IMR-90 (cell line): ENCODE measurements around the gene RIC8B. TPM values are rescaled to one million over a fixed set of nuclear protein-coding genes. Genes with fewer than 3 reads are reported as not detected.

Experiments used
- ATAC-seq: fragments of 200-7000 bp; cut with Tn5 transposase; 2 replicates; pipeline ENCODE4 v1.9.1; 2020; ENCODE audit warnings: low read depth, mild to moderate bottlenecking, moderate library complexity
- BruUV-seq: library from RNA; stranded (reverse); fragments of 400-500 nt; replicated peaks from 2 replicates; lab custom pipeline; 2021; lab: Mats Ljungman, UMichigan
- CTCF ChIA-PET: fragments of 300-600 bp; formaldehyde crosslinking; extraction: SDS; loops from one replicate; lab custom pipeline; 2021; ENCODE audit warnings: antibody characterized with exemption; lab: Yijun Ruan, JAX
- POLR2A ChIA-PET: fragments of 300-600 bp; sonication (Branson Sonifier 250); formaldehyde crosslinking; loops from one replicate; lab custom pipeline; 2022; ENCODE audit warnings: antibody characterized with exemption; ENCODE audit not compliant: unreplicated experiment; lab: Charles Lee
- DNase-seq: peaks from one replicate; pipeline ENCODE4 v3.0.0; 2013
- H2AFZ ChIP-seq: replicated peaks from 2 replicates; pipeline ENCODE3; 2013; ENCODE audit warnings: low read length, mild to moderate bottlenecking; ENCODE audit not compliant: poor library complexity
- H2AK5ac ChIP-seq: 2 replicates; pipeline ENCODE4 v1.6.1; 2013; ENCODE audit warnings: low read depth, low read length, inconsistent platforms
- H2AK9ac ChIP-seq: replicated peaks from 2 replicates; pipeline ENCODE3; 2013; ENCODE audit warnings: mild to moderate bottlenecking, low read depth, low read length, moderate library complexity; ENCODE audit not compliant: poor library complexity
- H2BK120ac ChIP-seq: 2 replicates; pipeline ENCODE4 v1.6.1; 2013; ENCODE audit warnings: low read depth, low read length, inconsistent platforms
- H2BK15ac ChIP-seq: 3 replicates; pipeline ENCODE4 v1.6.1; 2013; ENCODE audit warnings: low read depth, low read length, inconsistent platforms
- H2BK20ac ChIP-seq: 2 replicates; pipeline ENCODE4 v1.6.1; 2013; ENCODE audit warnings: low read depth, mild to moderate bottlenecking, inconsistent platforms, low read length, moderate library complexity
- H2BK5ac ChIP-seq: 2 replicates; pipeline ENCODE4 v1.6.1; 2013; ENCODE audit warnings: mild to moderate bottlenecking, low read depth, low read length, inconsistent platforms; ENCODE audit not compliant: poor library complexity, severe bottlenecking
- H3K14ac ChIP-seq: replicated peaks from 2 replicates; pipeline ENCODE4 v1.6.1; 2013; ENCODE audit warnings: low read depth, low read length, inconsistent platforms
- H3K18ac ChIP-seq: 2 replicates; pipeline ENCODE4 v1.6.1; 2013; ENCODE audit warnings: low read depth, low read length, control low read depth
- H3K23ac ChIP-seq: 2 replicates; pipeline ENCODE4 v1.6.1; 2013; ENCODE audit warnings: low read depth, low read length, inconsistent platforms
- H3K27ac ChIP-seq: 2 replicates; pipeline ENCODE4 v1.5.1; 2013; ENCODE audit warnings: mild to moderate bottlenecking, control low read depth, low read length; ENCODE audit not compliant: insufficient read depth
- H3K27me3 ChIP-seq: 2 replicates; pipeline ENCODE4 v1.6.1; 2013; ENCODE audit warnings: low read length; ENCODE audit not compliant: control insufficient read depth, insufficient read depth
- H3K36me3 ChIP-seq: 2 replicates; pipeline ENCODE4 v1.6.1; 2013; ENCODE audit warnings: low read length, mixed read lengths; ENCODE audit not compliant: control insufficient read depth, insufficient read depth
- H3K4ac ChIP-seq: 2 replicates; pipeline ENCODE4 v1.6.1; 2013; ENCODE audit warnings: low read depth, low read length, inconsistent platforms
- H3K4me1 ChIP-seq: 2 replicates; pipeline ENCODE4 v1.6.1; 2013; ENCODE audit warnings: low read length, mixed read lengths; ENCODE audit not compliant: control insufficient read depth, insufficient read depth
- H3K4me2 ChIP-seq: 2 replicates; pipeline ENCODE4 v1.6.1; 2013; ENCODE audit warnings: low read depth, mild to moderate bottlenecking, control low read depth, low read length, moderate library complexity
- H3K4me3 ChIP-seq: 2 replicates; pipeline ENCODE4 v1.5.1; 2013; ENCODE audit warnings: low read depth, mild to moderate bottlenecking, control low read depth, low read length, moderate library complexity; ENCODE audit not compliant: insufficient read depth
- H3K56ac ChIP-seq: 2 replicates; pipeline ENCODE4 v1.6.1; 2013; ENCODE audit warnings: low read length, inconsistent platforms; ENCODE audit not compliant: insufficient read depth; ENCODE audit errors: extremely low read depth
- H3K79me1 ChIP-seq, 2 experiments: 2 replicates each; pipeline ENCODE4 v1.6.1; 2013; ENCODE audit warnings: low read length in 2 of 2, inconsistent platforms in 1 of 2, low read depth in 1 of 2
- H3K9ac ChIP-seq: 2 replicates; pipeline ENCODE4 v1.6.1; 2013; ENCODE audit warnings: low read depth, low read length, control low read depth
- H3K9me1 ChIP-seq: 2 replicates; pipeline ENCODE4 v1.6.1; 2013; ENCODE audit warnings: low read length, inconsistent platforms; ENCODE audit not compliant: insufficient read depth
- H3K9me3 ChIP-seq: 2 replicates; pipeline ENCODE4 v1.6.1; 2013; ENCODE audit warnings: low read length; ENCODE audit not compliant: control insufficient read depth, insufficient read depth
- H4K20me1 ChIP-seq: 2 replicates; pipeline ENCODE4 v1.6.1; 2013; ENCODE audit warnings: low read length, inconsistent platforms; ENCODE audit not compliant: insufficient read depth
- H4K5ac ChIP-seq: 2 replicates; pipeline ENCODE4 v1.6.1; 2013; ENCODE audit warnings: mild to moderate bottlenecking, low read depth, low read length, control low read depth
- H4K8ac ChIP-seq, 2 experiments: 2 replicates each; pipeline ENCODE4 v1.6.1; 2013; ENCODE audit warnings: low read depth in 2 of 2, low read length in 2 of 2, control low read depth in 1 of 2, inconsistent platforms in 1 of 2
- H4K91ac ChIP-seq: 2 replicates; pipeline ENCODE4 v1.6.1; 2013; ENCODE audit warnings: low read depth, low read length, inconsistent platforms; ENCODE audit not compliant: insufficient read depth
- MAFK ChIP-seq: IDR thresholded peaks from 2 replicates; pipeline ENCODE4 v1.6.1; 2012; ENCODE audit warnings: low read depth, low read length, improper control_type of control experiment
- MXI1 ChIP-seq: IDR thresholded peaks from 2 replicates; pipeline ENCODE4 v1.6.1; 2012; ENCODE audit warnings: low read depth, mild to moderate bottlenecking, low read length, moderate library complexity, borderline replicate concordance
- POLR2A ChIP-seq: IDR thresholded peaks from 2 replicates; pipeline ENCODE4 v1.6.1; 2012; ENCODE audit warnings: mild to moderate bottlenecking, low read depth, low read length
- RFX5 ChIP-seq: IDR thresholded peaks from 2 replicates; pipeline ENCODE4 v1.8.0; 2012; ENCODE audit warnings: low read depth, mild to moderate bottlenecking, low read length, moderate library complexity
- WGBS, 2 experiments: methylation state at CpG; one replicate each; pipeline versions ENCODE4 v1.1.5 to v1.1.7; 2013; ENCODE audit warnings: missing lambda C conversion rate in 2 of 2; ENCODE audit not compliant: insufficient read length in 1 of 2; ENCODE audit errors: extremely low coverage in 2 of 2; 5-methylcytosine and 5-hydroxymethylcytosine counted together
- dilution Hi-C: fragments of 300-500 bp; cut with HindIII; formaldehyde crosslinking; loops from one replicate; pipeline ENCODE4 v1.14.3; 2018; ENCODE audit warnings: low sequenced_read_pairs; ENCODE audit not compliant: unreplicated experiment
- in situ Hi-C: fragments of 300-500 bp; cut with MboI; formaldehyde crosslinking; loops from 3 replicates; pipeline ENCODE4 v1.14.3; 2019; ENCODE audit warnings: low sequenced_read_pairs, inconsistent platforms, mixed read lengths
- intact Hi-C: fragments of 100-400 bp; cut with micrococcal nuclease; formaldehyde crosslinking; loops from 2 replicates; pipeline ENCODE4 v1.10.0; 2022
- polyA plus RNA-seq, 3 experiments: library from polyadenylated mRNA; depleted of rRNA; stranded (reverse); fragments of >200 nt; gene quantifications; 2 replicates each; pipeline ENCODE4 v1.2.3, GENCODE V29; 2012; ENCODE audit warnings: low replicate concordance in 1 of 3
- total RNA-seq: library from RNA; depleted of rRNA; stranded (reverse); fragments of >200 nt; gene quantifications from 2 replicates; pipeline ENCODE4 v1.2.3, GENCODE V29; 2012
- TF ChIP-seq, protein P1 (sequence below): fragments of 150-350 bp; IDR thresholded peaks from 2 replicates; pipeline ENCODE4 v1.6.1; 2016; ENCODE audit warnings: low read depth, mild to moderate bottlenecking, low read length, moderate library complexity, borderline replicate concordance

The RIC8B gene
- total and polyA plus RNA-seq, 2 of the 4 experiments (the other 2 are of a cell fraction) = 5.5 to 19.5 TPM

DNA sequence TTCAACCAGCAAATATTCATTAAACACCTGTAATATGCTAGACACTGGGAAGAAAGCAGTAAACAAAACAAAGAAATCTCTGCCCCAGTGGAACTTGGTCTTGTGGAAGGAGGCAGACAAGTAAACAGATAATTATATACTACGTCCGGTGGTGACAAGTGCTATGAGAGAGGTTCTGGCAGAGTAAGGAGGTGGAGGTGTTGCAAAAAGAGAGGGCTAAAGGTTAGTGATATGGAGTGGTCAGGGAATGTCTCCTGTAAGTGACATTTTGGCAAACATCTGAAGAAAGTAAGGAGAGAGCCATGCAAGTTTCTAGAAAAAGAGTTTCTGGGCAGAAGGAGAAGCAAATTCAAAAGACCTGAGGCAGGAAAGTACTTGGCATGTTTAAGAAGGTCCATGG, 73.4 kb downstream of the RIC8B start:
- Histone ChIP-seq H4K91ac (no peak overlapping the region), H3K9ac (no peak overlapping the region), H3K27me3 (no peaks in the 10 kb centered on the region), H3K56ac (no peak overlapping the region), H2BK15ac (no peak overlapping the region), H3K4me2 (no peak overlapping the region), H2AK9ac (no peak overlapping the region), H3K14ac (no peak overlapping the region), H4K5ac (no peak overlapping the region), H3K79me1 (0 out of 4 replicates have a peak, but pooled peaks cover 0 to 3% of the 10 kb centered on the region in 2 experiments), H2AFZ (no peak overlapping the region), H3K4me1 (no peaks in the 10 kb centered on the region), H3K23ac (no peak overlapping the region), H4K8ac (no peak overlapping the region), H4K20me1 (no peaks in the 10 kb centered on the region), H3K9me3 (no peaks in the 10 kb centered on the region), H3K27ac (no peak overlapping the region), H2BK20ac (no peak overlapping the region), H2AK5ac (no peak overlapping the region), H2BK5ac (no peak overlapping the region), H3K36me3 (peaks cover 6% of the 10 kb centered on the region; the same call in 1 of the 2 replicates), H3K4ac (no peak overlapping the region), H3K4me3 (no peak overlapping the region), H3K9me1 (no peaks in the 10 kb centered on the region; the same call in 1 of the 2 replicates), H3K18ac (no peak overlapping the region), H2BK120ac (no peak overlapping the region)
- no peak for DNase-seq
- ATAC-seq = no peak
- dilution Hi-C loops = no loop called here
- intact Hi-C loops = loop anchor here (10.0 kb wide), 2 partner anchors 263 to 493 kb away; partner anchors contain the start of genes POLR3B and RFX4
- in situ Hi-C loops = loop anchor here (10.0 kb wide), 1 partner anchor 463 kb away; no protein-coding TSS in a partner anchor
- TF ChIP-seq MXI1 = no peak
- TF ChIP-seq POLR2A = no peak
- no peak for TF ChIP-seq MAFK
- TF ChIP-seq RFX5 = no peak
- TF ChIP-seq, protein P1, sequence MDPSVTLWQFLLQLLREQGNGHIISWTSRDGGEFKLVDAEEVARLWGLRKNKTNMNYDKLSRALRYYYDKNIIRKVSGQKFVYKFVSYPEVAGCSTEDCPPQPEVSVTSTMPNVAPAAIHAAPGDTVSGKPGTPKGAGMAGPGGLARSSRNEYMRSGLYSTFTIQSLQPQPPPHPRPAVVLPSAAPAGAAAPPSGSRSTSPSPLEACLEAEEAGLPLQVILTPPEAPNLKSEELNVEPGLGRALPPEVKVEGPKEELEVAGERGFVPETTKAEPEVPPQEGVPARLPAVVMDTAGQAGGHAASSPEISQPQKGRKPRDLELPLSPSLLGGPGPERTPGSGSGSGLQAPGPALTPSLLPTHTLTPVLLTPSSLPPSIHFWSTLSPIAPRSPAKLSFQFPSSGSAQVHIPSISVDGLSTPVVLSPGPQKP = no peak
- ChIA-PET POLR2A (no interaction called here), CTCF (no interaction called here)
- BruUV-seq = no TSS peak
- WGBS, 2 experiments = 80% methylated on average over 1 of the region's 2 CpGs; no CpG with 5 or more reads in 1 of the 2 experiments
